Activated T-helper 1 cell treated with anti-CD3 and anti-CD28 coated beads, Interleukin-12 subunit alpha, Interleukin-12 subunit beta, Interleukin-2, Interleukin-4 antibody, amounts not matched to agents 30 ng/mL and 10 ng/mL and 1 ng/mL, durations not matched to agents 14 hours and 24 hours and 36 hours (primary cell): Measurements from ENCODE around the gene PTPRE. TPM values are rescaled to one million over a fixed set of nuclear protein-coding genes. Genes with fewer than 3 reads are reported as not detected.

Experiments used
- DNase-seq: peaks from one replicate; pipeline ENCODE4 v3.0.0; 2021; ENCODE audit warnings: low spot score
- H3K27ac Mint-ChIP-seq: one replicate; pipeline ENCODE4 v1.8.0; 2021; ENCODE audit warnings: mild to moderate bottlenecking, mixed read lengths
- H3K27me3 Mint-ChIP-seq: one replicate; pipeline ENCODE4 v1.8.0; 2022; ENCODE audit warnings: mild to moderate bottlenecking, moderate library complexity, mixed read lengths; ENCODE audit not compliant: insufficient read depth
- H3K36me3 Mint-ChIP-seq: one replicate; pipeline ENCODE4 v1.8.0; 2021; ENCODE audit warnings: low read depth, mixed read lengths
- H3K4me1 Mint-ChIP-seq: one replicate; pipeline ENCODE4 v1.8.0; 2021; ENCODE audit warnings: low read depth, mixed read lengths
- H3K4me3 Mint-ChIP-seq: one replicate; pipeline ENCODE4 v1.8.0; 2021; ENCODE audit warnings: mild to moderate bottlenecking, moderate library complexity, mixed read lengths
- H3K9me3 Mint-ChIP-seq: one replicate; pipeline ENCODE4 v1.8.0; 2021; ENCODE audit warnings: mixed read lengths
- intact Hi-C: fragments of 100-400 bp; cut with micrococcal nuclease; formaldehyde crosslinking; loops from one replicate; pipeline ENCODE4 v1.15.1; 2024
- total RNA-seq: library from RNA; stranded (reverse); gene quantifications from 2 replicates; pipeline ENCODE4 v1.2.3, GENCODE V29; 2022

PTPRE gene
- total RNA-seq, 1 donor from 2014 or later = 41.8 TPM

DNA sequence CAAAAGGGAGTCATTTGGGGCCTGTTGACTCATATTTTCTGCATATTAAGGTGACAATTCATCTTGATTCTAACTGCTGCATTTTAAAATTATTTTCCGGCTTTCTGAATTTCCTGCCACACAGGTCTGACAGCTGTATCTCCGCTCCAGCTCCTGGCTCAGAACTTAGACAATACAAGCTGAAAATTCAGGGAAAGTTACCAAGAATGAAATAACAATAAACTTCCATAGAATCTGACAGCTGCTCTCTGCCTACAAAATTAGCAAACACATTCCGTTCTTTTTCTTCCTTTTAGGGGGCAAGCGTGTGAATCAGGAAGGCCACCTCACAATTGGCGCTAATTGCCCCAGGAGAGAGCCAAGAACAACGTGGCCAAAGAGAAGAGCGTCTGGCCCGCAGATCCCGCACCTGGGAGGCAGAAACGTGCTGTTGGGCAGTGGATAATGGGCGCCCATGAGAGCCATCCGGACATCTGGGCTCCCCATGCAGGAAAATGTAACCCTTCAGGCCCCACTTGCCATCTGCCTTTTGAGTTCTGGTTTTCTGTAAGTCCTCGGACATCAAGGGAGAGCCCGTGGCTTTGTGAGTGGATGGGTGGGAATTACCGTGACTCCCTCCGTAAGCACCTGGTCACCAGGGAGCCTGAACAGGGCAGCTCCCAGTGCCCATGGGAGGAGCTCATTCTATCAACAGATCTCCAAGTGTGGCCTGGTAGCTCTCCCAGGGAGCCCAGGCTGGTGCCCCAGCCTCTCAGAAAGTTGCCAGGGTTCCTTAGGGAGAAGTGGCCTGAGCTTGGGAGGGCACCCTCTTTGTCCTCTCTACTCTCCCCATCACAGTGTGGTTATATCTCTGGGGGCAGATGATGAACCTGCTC is 19.1 kb upstream of the PTPRE start:
- Mint-ChIP-seq H3K4me1 (peaks cover 5% of the 10 kb centered on the region), H3K27ac (no peak overlapping the region), H3K9me3 (no peaks in the 10 kb centered on the region), H3K36me3 (no peaks in the 10 kb centered on the region), H3K4me3 (no peak overlapping the region), H3K27me3 (peaks cover 12% of the 10 kb centered on the region)
- no peak for DNase-seq
- intact Hi-C loops = no loop called here

DNA sequence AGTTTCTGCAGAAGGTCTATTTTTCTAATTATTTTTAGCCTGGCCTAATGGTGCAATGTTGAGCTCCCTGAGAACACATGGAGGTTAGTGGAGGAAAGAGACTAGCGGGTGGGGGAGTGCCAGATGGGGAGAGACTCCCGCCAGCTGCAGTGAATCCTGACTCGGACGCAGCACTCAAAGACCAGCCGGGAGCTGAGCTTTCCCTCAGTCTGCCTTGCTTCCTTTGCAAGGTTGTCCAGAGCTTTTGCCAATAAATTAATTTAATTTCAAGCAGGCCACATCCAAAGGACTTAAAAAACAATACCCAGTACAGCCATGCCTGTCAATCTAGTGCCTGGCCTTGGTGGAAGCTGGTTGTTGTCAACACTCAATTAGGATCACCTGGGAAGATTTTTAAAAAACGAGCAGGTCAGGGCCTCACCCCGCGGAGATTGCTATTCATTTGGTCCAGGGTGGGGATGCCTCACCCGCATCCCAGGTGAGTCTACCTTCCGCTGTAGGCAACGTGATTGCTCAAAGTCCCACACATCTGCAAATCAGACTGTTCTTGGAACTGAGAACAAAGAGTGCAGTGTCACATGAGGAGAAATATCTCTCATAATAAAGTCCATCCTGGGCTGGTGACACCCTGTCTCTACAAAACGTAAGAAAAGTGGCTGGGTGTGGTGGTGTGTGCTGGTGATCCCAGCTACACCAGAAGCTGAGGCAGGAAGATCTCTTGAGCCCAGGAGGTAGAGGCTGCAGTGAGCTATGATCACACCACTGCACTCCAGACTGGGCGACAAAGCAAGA is 18.2 kb upstream of the PTPRE start:
- Mint-ChIP-seq H3K4me3 (no peak overlapping the region), H3K36me3 (no peaks in the 10 kb centered on the region), H3K27me3 (peaks cover 17% of the 10 kb centered on the region), H3K27ac (no peak overlapping the region), H3K9me3 (no peaks in the 10 kb centered on the region), H3K4me1 (no peaks in the 10 kb centered on the region)
- DNase-seq = no peak
- intact Hi-C loops = no loop called here

DNA sequence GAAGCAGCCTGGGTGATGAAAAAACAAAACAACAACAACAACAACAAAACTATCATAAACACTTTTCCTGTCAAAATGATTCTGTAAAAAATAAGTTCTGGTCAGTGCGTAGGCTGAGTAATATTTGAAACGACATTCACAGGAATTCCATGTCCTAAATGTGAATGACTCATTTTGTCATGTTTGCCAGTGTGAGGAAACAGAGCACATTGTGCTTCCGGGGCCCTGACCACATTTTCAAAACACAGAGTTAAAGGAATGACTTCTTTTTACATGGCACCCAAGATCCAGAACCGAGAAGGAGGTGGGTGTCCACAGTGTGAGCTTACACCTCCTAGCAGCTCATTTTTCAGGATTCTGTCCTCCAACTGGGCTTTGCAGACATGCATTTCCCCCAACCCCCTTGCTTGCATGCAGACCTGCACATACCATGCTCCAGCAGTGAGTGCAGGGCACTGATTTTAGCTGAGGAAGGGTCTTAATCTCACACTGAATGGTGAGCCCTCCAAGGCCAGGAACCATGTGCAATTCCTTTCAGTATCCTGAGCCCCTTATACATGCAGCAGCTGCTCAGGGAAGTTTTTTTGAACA is 17.2 kb upstream of the PTPRE start:
- intact Hi-C loops = no loop called here
- no peak overlapping the region for H3K27ac Mint-ChIP-seq
- H3K36me3 Mint-ChIP-seq = no peaks in the 10 kb centered on the region
- H3K4me1 Mint-ChIP-seq = peaks cover under 1% of the 10 kb centered on the region
- peaks cover 19% of the 10 kb centered on the region for H3K27me3 Mint-ChIP-seq
- H3K4me3 Mint-ChIP-seq = no peak overlapping the region
- no peak for DNase-seq
- H3K9me3 Mint-ChIP-seq = no peaks in the 10 kb centered on the region

DNA sequence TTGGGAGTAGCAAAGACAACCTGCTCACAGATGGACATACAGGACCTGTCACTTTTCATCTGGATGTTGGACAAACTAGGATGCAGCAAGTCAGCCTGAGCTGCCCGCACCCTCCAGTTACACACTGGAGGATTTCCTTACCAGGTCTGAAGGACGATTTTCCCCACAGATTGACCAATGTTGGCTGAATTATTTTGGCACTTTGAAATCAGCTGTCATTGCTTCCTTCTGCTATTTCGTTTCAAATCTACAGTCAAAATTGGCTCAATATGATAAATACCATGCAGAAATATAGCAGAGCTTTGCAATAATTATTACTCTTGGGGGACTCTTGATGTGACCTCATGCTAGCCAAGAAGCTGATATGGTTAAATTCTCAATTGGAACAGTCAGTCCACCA is 16.7 kb upstream of the PTPRE start:
- Mint-ChIP-seq H3K4me3 (no peak overlapping the region), H3K27me3 (peaks cover 19% of the 10 kb centered on the region), H3K9me3 (no peaks in the 10 kb centered on the region), H3K36me3 (no peaks in the 10 kb centered on the region), H3K27ac (no peak overlapping the region), H3K4me1 (peaks cover 6% of the 10 kb centered on the region)
- no peak for DNase-seq
- intact Hi-C loops = no loop called here

DNA sequence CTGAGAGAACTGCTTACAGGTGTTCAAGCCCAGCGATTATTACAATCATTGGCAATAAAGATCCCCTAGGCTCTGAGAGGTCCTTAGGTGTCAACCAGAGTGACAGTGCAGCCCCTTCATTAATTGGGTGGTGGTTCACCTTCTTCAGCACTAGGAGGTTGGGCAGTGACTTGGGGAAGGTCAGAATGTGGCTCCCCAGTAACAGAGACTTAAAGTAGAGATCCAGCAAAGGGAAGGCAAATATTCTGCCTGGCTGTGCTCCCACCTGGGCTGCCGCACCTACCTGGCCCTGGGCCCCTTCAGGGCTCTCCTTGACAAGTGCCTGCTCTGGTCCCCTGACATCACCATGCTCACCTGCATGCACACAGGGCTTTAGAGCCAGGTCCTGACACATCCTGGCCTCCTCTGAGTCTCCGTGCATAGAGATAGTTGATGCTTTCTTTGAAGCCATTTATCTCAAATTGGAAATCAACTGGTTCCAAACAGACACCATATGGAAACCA is 16.0 kb upstream of the PTPRE start:
- H3K4me3 Mint-ChIP-seq = no peak overlapping the region
- no peaks in the 10 kb centered on the region for H3K9me3 Mint-ChIP-seq
- H3K27ac Mint-ChIP-seq = no peak overlapping the region
- intact Hi-C loops = no loop called here
- DNase-seq = no peak
- H3K27me3 Mint-ChIP-seq = peaks cover 19% of the 10 kb centered on the region
- peaks cover 8% of the 10 kb centered on the region for H3K4me1 Mint-ChIP-seq
- H3K36me3 Mint-ChIP-seq = no peaks in the 10 kb centered on the region

- H3K27me3 Mint-ChIP-seq = peaks cover 19% of the 10 kb centered on the region
- H3K4me1 Mint-ChIP-seq = peaks cover 8% of the 10 kb centered on the region
- no peak within 1 kb of the TSS for H3K4me3 Mint-ChIP-seq
- intact Hi-C loops = no loop called here
- no peak within 1 kb of the TSS for H3K27ac Mint-ChIP-seq
- peaks cover 4% of the 10 kb centered on the region for H3K9me3 Mint-ChIP-seq
- no peak for DNase-seq
- no peaks in the 10 kb centered on the region for H3K36me3 Mint-ChIP-seq
These were observed 14.2 kb upstream of the PTPRE start, which contains the start of gene CLRN3 for GRCh38 chr10:127892743-127893142. TSS of gene CLRN3 (minus strand) at chr10:127892941. CDS start at chr10:127892784, 157 bp downstream.

- Mint-ChIP-seq H3K4me1 (peaks cover 8% of the 10 kb centered on the region), H3K4me3 (no peak overlapping the region), H3K9me3 (peaks cover 4% of the 10 kb centered on the region), H3K27ac (no peak overlapping the region), H3K36me3 (peaks cover 2% of the 10 kb centered on the region), H3K27me3 (peaks cover 23% of the 10 kb centered on the region)
- intact Hi-C loops = no loop called here
- no peak for DNase-seq
These were observed 12.8 kb upstream of the PTPRE start for GRCh38 chr10:127894146-127894545.

- no peak for DNase-seq
- intact Hi-C loops = no loop called here
- peaks cover 2% of the 10 kb centered on the region for H3K36me3 Mint-ChIP-seq
- H3K4me3 Mint-ChIP-seq = no peak overlapping the region
- H3K27me3 Mint-ChIP-seq = peaks cover 18% of the 10 kb centered on the region
- H3K4me1 Mint-ChIP-seq = peaks cover 16% of the 10 kb centered on the region
- no peak overlapping the region for H3K27ac Mint-ChIP-seq
- peaks cover 4% of the 10 kb centered on the region for H3K9me3 Mint-ChIP-seq
These were observed 10.3 kb upstream of the PTPRE start for GRCh38 chr10:127896590-127896989.

DNA sequence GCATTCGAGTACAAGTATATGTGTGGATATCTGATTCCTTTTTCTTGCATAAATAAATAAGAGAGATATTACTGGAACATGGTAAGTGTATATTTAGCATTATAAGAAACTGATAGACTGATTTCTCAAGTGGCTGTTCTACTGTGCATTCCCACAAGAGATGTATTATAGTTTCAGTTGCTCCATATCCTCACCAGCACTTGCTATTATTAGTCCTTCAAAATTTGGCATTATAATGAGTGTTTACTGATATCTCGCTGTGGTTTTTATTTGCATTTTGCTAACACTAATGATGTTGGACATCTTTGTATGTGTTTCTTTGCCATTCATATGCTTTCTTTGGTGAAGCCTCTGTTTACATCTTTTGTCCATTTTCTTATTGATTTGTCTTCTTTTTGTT is 9.7 kb upstream of the PTPRE start:
- Mint-ChIP-seq H3K27ac (no peak overlapping the region), H3K4me3 (no peak overlapping the region), H3K27me3 (peaks cover 17% of the 10 kb centered on the region), H3K36me3 (peaks cover 2% of the 10 kb centered on the region), H3K4me1 (peaks cover 16% of the 10 kb centered on the region), H3K9me3 (peaks cover 4% of the 10 kb centered on the region)
- no peak for DNase-seq
- intact Hi-C loops = no loop called here

DNA sequence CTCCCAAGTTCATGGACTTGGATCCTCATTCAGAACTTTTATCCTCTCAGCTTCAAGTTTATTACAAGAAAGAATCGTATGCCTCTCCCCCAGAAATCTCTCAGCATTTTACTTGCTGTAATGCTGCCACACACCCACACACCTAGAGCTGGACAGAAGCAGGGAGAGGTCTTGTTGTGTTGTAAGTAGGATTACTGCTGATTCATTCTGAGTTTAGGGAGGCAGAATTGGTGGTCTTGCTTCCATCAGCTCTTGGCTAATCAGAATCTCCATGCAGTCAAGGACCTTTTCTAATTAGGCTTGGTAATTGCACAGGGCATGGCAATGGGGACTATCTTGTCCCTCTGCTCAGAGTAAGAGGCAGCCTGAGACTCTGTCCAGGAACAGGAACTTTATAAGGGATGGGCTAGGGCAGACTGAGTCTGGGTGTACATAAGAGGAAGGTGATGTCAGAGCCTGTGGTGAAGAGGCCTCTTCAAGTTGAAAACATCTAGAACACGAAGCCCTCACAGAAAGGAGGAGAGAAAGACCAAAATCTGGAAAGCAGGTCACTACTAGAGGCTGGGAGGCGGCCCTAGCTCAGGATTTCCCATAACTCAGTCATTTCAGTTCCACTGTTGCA is 7.0 kb upstream of the PTPRE start:
- Mint-ChIP-seq H3K4me1 (peaks cover 13% of the 10 kb centered on the region), H3K27me3 (peaks cover 9% of the 10 kb centered on the region), H3K9me3 (peaks cover 4% of the 10 kb centered on the region), H3K27ac (no peak overlapping the region), H3K4me3 (no peak overlapping the region), H3K36me3 (peaks cover 2% of the 10 kb centered on the region)
- intact Hi-C loops = loop anchor here (10.0 kb wide), 1 partner anchor 255 kb away; no protein-coding TSS in a partner anchor
- no peak for DNase-seq

- intact Hi-C loops = loop anchor here (10.0 kb wide), 1 partner anchor 251 kb away; no protein-coding TSS in a partner anchor
- peaks cover 8% of the 10 kb centered on the region for H3K4me1 Mint-ChIP-seq
- H3K36me3 Mint-ChIP-seq = no peaks in the 10 kb centered on the region
- peaks cover 18% of the 10 kb centered on the region for H3K27me3 Mint-ChIP-seq
- DNase-seq = no peak
- no peak overlapping the region for H3K27ac Mint-ChIP-seq
- H3K9me3 Mint-ChIP-seq = no peaks in the 10 kb centered on the region
- no peak overlapping the region for H3K4me3 Mint-ChIP-seq
These were observed 3.1 kb upstream of the PTPRE start for GRCh38 chr10:127903789-127904188.

GRCh38 chr10:127904311-127905000 is 2.4 kb upstream of the PTPRE start:
- H3K27ac Mint-ChIP-seq = no peak overlapping the region
- DNase-seq = no peak
- no peaks in the 10 kb centered on the region for H3K9me3 Mint-ChIP-seq
- peaks cover 21% of the 10 kb centered on the region for H3K27me3 Mint-ChIP-seq
- no peaks in the 10 kb centered on the region for H3K36me3 Mint-ChIP-seq
- H3K4me1 Mint-ChIP-seq = peaks cover 8% of the 10 kb centered on the region
- H3K4me3 Mint-ChIP-seq = no peak overlapping the region
- intact Hi-C loops = loop anchor here (10.0 kb wide), 1 partner anchor 250 kb away; no protein-coding TSS in a partner anchor
